GM19238 (cell line): ENCODE measurements around the gene ATP11A.
"Not testable (repeated sequence)": the region's sequence is repeated elsewhere in the genome, so short reads cannot be mapped to it uniquely, and the experiment has no call there.

Source experiments
- DNase-seq: peaks from one replicate; pipeline ENCODE4 v3.0.0; 2011; ENCODE audit warnings: low spot score; ENCODE audit not compliant: insufficient read length

Gene ATP11A

DNA sequence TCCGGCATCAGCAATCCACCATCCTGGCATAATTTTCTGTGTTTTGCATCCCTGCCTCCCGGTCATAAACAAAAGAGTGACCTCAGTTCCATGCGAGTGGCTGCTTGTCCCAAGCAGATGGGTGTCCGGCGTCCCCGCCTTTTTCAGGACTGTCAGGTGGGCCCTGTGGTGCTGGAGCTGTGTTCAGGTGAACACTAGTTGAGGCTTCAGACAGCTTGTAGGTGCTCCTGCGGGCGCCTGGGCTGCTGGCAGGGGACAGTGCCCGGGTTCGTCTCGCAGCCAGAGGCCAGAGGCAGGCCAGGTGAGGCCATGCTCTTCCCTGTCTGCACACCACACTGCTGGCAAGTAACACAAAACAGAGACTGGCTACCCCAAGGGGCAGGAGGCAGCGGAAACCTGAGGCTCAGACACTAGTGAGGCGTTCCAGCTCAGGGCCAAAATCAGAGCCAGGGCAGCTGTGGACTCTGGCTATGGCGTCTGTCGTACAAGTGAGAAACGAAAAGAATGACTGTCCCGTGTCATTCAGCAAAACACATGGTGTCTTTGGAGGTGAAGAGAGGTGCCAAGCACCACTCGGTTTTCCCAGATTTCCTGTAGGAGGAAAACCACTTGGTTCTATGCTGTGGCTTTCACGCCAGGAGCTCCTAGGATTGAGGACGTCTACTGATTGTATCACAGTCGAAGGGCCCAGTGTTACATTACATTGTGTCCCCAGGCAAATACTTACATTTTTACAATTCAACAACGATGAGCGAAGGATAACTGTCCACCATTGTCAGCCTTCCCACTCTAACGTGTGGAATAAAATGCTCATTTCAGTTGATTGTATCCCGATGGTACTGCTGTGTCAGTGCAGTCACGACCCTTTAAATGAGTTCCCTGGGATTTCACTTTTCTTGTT, 104.0 kb downstream of the ATP11A start:
- no peak for DNase-seq

DNA sequence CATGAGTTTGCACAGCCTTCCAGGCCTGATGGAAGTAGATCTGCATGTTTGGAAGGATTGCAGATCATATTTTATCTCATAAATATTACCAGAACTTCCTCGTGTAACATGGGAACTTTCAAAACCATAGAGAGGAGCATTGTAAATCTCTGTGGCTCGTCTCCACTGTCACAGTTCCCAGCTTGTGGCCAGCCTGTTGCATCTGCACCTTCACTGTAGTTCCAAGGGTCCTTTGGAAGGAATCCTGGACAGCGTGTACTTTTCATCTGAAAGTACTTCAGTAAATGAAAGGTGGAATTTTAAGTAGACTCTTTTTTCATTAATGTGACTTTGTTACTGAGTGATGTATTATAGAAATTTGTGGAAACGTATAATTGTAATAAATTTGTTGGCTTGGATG, 105.4 kb downstream of the ATP11A start:
- no peak for DNase-seq

DNA sequence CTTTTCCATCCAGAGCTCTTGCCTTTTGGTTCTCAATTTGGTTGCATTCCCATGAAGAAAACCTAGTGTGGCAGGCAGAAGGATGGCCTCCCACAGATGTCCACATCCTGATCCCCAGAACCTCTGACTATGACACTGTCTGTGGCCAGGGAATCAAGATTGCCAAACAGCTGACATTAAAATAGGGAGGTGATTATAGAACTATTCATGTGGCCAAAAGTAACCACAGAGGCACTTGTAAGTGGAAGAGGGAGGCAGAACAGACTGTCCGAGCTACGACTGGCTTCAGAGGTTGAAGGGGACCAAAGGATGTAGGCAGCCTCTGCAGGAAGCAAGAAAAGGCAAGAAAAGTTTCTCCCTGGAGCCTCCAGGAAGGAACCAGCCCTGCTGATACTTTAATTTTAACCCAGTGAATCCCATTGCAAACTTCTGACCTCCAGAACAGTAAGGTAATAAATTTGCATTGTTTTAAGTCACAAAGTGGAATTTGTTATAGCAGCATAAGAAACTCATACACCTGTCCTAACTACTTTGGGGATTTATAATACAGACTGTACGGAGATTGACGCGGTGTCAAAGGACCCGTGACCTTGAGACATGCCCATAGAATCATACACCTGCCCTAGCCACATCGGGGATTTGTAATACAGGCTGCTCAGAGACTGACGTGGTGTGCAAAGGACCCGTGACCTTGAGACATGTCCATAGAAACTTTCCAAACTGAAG, 106.5 kb downstream of the ATP11A start:
- no peak for DNase-seq

DNA sequence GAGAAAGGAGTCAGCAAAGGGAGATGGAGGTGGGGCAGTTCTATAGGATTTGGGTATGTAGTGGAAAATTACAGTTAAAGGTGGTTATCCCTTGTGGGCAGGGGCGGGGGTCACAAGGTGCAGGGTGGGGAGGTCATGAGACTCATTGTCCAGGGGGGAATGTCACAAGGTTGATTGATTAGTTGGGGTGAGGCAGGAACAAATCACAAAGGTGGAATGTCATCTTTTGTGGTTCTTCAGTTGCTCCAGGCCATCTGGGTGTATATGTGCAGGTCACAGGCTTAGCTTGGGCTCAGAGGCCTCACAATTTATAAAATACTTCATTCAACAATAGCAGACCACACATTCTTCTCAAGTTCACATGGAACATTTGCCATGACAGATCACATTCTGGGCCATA, 109.6 kb downstream of the ATP11A start:
- no peak for DNase-seq

DNA sequence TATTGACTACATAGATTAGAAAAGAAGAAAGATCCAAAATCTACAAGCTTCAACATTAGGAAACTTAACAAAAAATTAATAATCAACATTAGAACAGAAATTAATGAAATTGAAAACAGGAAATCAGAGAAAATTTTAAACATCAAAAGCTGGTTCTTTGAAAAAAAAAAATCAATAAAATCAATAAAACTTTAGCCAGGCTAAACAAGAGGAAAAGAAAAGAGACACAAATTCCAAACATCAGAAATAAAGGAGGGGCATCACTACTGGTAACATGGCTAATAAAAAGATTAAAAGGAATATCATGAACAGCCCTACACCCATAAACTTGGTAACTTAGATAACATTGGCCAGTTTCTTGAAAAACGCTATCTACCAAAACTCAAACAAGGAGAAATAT, 110.2 kb downstream of the ATP11A start:
- DNase-seq: no peak

DNA sequence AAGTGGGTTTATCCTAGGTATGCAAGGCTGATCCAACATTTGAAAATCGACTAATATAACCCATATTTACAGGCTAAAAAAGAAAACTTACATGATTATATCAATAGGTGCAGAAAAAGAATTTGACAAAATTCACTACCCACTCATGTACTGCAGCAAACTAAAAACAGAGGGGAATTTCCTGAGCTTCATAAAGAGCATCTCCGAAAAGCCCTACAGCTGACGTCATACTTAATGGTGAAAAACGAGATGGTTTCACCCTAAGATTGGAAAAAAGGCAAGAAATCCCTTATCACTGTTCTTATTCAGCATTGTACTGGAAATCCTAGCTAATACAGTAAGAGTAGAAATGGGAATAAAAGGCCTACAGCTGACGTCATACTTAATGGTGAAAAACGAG, 111.0 kb downstream of the ATP11A start:
- DNase-seq: not testable (repeated sequence)

DNA sequence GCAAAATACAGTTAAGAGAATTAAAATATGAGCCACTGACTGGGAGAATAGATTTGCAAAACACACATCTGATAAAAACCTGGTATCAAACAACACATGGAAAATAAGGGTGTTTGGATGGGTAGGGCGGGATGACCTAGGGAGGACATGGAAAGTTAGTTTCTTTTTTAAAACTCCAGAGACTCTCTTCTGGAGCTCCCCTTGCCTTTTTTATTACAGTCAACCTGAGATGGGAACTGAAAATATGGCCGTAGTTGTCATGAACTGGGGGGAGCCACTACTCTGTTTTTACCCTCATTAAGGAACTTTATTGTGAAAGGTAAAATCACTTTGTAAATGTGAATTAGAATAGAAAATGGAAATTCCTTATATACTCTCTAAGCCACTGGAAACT, 113.0 kb downstream of the ATP11A start:
- no peak for DNase-seq

DNA sequence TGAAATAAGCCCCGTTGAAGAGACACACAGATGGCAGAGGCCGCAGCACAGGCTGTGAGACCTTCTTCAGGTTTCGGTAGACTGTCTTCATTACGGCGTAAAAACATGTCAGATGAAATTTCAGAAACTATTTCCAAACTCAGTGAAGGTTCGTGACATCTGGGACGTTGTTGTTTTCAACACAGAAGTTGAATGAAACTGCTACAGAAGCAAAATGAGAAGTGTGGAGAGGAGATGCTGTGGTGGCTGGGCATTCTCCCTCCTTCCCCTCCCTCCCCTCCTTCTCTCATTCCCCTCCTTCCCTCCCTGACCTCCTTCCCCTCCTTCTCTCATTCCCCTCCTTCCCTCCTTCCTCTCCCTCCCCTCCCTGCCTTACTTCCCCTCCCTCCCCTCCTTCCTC, 113.6 kb downstream of the ATP11A start:
- DNase-seq: no peak

DNA sequence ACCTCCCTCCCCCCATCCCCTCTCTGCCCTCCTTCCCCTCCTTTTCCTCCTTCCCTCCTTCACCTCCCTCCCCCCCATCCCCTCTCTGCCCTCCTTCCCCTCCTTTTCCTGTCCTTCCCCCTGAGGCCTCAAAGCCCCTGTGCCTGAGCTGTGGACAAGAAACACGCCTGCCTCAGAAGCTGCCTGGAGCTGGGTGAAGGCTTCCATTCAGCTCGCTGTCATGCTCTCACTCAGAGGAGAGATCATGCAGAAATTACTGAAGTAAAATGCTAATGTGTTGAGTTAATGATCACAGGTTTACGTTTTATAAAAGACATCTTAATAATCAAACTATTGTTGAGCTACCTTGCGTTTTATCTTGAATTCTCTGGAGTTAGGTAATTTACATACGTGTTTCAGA, 114.5 kb downstream of the ATP11A start:
- DNase-seq: no peak

DNA sequence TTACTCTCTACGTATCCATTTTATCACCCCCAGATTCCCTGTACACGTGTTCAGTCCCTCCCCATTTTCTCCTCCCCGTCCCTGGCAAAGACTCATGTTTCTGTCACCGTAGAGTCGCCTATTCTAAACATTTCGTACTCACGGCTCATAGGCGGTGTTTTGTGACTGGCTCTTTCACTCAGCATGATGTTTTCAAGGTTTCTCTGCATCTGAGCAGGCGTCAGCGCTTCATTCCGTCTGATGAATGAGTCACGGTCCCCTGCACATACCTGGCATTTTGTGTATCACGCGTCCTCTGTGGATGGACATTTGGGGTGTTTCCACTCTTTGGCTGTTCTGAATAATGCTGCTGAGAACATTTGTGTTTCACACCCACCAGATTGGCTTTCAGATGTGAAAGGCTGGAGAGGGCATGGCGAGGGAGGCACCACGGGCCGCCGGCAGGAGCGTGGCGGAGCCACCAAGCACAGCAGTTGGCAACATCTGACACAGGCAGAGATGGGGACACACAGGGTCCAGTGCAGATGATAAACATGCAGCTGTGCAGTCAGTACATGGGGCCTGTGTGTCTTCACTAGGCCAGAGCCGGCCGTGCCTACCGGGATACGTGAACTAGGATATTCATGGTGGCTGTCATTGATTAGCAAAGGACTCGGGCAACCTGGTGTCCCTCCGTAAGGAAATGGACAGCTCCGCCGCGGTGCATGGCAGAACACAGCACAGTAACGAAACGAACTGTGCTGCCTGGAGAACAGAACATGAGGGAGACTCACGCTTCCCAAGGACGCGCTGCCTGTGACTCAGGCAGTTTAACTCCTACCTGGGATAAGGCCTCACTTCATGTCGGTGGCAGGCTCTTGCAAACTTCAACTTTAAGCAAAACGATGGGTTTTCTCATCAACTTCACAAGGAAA, 117.2 kb downstream of the ATP11A start:
- DNase-seq: no peak

DNA sequence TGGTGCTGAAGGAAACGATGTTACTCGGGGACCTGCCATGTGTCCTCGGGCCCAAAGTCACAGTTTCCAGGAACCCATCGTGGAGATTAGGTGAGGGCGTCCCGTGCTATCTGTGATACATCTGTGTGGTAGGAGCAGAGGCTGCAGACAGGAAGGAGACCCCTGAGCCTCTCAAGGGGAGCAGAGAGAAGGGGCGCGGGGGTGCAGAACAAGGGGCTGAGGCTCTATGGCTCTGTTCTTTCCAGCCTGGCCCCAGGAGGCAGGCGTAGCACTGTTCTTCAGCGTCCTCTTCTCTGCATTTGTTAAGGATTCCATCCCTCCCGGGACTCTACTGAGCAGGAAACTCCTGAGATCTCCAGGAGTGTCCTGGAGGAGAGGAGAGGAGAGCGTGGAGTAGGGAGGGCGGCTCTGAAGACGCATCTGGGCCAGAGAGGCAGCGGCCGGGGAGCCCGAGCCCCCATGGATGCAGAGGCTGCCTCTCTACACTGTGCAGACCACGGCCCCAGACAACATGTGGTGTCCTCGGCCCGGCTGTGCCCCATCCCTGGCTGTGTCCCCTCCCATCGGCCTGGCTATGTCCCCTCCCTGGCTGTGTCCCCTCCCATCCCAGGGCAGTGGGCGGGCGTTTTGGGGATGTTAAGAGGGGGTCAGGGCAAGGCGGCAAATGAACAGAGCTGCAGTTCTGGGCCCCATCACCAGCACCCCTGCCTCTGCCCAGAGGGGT, 118.0 kb downstream of the ATP11A start:
- no peak for DNase-seq

DNA sequence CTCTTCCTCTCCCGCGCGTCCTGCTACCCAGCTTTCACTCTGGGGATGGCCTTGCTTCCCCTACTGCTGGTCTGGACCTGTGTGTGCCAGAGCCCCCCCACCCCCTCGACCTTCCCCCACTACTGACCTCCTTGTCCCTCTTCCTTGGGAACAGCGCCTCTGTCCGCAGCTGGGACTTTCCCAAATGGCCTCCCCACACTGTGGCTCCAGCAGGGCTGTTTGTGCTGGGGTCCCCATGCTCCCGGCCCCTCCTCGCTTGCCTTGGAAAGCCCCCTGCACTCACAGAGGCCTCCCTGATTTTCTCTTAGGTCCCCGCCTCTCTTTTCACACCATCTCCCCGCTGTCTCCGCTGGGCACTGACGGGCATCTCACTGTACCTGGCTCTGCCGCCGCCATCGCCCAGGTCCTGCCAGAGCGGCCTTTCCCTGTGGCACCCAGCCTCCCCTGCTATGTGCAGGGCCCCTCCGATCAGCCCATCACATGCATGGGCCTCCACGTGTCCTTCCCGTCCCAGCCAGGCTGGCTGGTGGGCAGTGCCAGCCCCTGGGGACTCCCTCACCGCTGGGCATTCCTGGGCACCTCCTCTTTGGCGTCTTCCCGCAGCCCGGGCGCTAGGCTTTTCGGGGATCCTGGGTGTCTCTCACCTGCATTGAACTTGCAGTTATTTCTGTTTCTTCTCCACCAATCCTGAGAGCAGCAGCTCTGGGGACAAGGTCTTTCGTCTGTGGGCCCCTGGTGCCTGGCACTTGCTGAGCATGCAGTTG, 118.7 kb downstream of the ATP11A start:
- no peak for DNase-seq

DNA sequence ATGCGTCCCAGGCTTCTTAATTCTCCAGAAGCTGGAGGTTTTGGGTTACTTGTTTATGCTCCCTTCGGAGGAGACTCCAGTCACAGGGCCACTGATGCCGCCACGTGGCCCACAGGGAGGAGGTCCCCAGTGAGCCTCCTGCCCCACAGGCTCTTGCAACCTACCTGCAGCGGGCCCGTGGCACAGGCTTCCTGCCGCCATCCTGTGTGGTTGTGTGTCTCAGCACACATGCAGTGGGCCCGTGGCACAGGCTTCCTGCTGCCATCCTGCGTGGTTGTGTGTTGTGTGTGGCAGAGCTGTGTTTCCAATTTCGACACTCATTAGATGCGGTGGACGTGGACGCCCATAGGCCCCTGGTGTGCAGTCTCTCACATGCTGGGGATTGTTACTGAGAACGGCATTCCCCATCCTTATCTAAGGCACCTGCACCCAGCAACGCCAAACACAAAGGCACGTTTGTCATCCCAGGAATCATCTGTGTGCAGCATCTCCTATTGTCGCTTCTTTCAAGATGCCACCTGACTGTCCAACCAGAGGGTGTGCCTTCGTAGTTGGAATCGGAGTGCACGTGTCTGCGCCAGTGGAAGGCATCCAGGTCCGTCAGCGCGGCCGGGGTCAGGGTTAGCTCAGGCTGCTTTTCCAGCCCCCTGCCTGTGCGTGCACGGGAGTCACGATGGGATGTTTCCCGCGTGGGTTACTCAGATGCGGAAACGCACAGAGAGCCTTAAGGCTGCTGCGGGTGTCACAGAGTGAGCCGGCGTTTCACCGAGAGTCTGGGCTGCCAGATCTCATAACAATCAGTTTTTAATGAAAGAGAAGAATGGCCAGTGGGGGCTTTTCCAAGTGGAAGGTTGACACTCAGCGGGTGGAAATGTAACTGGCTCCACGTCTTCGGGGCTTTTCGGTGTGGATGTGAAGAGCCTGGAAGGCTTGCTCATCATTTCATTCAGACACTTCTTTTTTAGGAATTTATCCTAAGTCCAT, 119.8 kb downstream of the ATP11A start:
- no peak for DNase-seq

DNA sequence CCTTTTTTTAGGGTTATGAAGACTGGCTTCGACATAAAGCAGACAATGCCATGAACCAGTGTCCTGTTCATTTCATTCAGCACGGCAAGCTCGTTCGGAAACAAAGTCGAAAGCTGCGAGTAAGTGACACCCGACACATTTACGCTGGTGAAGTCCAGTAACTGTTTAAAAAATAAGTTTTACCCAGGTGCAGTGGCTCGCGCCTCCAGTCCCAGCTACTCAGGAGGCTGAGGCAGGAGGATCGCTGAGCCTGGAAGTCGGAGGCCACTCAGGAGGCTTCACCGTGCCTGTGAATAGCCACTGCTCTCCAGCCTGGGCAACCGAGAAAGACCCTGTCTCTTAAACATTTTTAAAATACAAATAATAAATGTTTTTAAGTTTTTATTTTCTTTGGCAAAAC, 120.8 kb downstream of the ATP11A start:
- no peak for DNase-seq

DNA sequence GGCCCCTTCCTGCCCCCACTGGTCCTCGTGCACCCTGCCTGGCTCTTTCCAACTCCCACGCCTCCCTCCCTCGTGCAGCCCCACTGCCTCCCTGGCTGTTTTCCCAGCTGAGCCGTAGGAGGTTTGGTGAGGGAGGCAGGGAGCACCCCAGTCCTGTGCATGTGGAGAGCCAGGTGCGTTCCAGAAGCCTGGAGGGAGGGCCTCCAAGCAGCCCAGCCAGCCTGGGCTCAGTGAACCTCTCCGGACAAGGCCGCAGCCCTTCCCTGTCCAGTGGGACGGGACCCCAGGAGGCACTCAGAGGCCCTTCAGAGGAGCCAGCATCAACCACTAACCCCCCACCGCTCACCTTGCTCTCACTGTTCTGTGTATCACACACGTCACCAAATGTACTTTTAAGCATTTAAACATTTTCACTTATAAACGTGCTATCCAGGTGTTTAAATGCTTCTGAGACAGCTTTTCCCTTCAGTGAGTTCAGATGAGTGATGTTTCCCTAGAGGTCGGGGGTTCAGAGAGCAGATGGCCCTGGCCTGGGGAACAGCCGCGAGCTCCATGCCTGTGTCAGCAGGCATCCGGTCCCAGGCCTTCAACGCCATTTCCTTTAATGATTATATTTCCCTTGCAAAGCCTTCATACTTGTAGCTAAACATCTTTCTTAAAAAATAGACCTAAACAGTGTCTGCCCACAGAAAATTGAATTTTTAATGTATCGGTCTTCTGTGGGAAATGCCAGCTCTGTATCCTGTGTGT, 122.6 kb downstream of the ATP11A start:
- no peak for DNase-seq

DNA sequence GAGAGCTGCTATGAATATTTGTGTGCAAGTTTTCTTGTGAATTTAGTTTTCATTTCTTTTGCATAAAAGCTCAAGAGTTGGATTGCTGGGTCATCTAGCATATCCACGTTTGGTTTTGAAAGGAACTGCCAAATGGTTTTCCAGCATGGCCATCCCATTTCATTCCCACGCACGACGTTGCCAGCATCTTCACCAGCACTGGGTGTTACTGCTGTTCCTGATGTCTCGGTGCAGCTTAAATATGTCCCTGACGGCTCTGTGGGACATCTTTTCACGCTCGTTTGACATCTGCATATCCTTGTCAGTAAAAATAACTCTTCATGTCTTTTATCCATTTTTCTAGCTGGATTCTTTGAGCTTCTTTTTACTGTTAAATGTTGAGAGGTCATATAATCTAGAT, 123.7 kb downstream of the ATP11A start:
- DNase-seq: no peak

DNA sequence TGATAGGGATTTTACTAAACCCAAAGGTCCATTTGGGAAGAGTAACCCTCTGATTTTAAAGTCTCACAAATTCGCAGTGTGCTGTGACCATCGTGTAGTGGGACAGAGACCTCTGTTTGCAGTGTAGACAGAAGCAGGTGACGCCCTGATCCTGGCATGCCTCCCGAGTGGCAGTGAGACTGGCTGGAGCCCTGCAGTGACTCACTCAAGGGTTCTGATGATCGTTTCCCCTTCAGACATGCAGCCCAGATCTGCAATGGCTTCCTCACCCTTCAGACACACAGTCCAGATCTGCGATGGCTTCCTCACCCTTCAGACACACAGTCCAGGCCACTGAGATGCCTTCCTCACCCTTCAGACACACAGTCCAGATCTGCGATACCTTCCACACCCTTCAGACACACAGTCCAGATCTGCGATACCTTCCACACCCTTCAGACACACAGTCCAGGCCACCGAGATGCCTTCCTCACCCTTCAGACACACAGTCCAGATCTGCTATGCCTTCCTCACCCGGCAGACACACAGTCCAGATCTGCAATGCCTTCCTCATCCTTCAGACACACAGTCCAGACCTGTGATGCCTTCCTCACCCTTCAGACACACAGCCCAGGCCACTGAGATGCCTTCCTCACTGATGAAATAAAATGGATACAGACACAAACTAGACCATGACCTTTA, 125.2 kb downstream of the ATP11A start:
- no peak for DNase-seq

DNA sequence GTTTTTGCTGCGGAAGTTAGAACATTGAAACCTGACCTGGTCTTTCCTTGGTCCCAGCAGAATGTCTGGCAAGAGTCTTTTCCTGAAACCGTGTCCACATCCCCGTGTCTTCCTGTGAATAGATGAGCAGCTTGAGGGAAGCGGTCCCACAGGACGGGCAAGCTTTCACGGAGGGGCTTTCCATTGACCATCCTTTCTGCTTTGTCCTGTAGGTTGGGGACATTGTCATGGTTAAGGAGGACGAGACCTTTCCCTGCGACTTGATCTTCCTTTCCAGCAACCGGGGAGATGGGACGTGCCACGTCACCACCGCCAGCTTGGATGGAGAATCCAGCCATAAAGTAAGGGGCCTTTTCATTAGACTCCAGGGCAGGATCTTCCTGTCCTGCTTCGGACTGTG, 126.0 kb downstream of the ATP11A start:
- DNase-seq: no peak
